ENCODE results near the gene KDM4F.

Gene KDM4F

GRCh38 chr11:95081412-95081811 is 32.2 kb downstream of the KDM4F start:
- H3K4me3 ChIP-seq (replicated peaks; ENCODE audit: low read depth, low read length) = no peak overlapping the region
- no peak for TF ChIP-seq CTCF (IDR thresholded peaks at IDR 0.05; ENCODE audit: insufficient read depth, low read length, poor library complexity, severe bottlenecking)
- H3K36me3 ChIP-seq (ENCODE audit: control insufficient read depth, insufficient read depth, low read length) = no peaks in the 10 kb centered on the region
- no peaks in the 10 kb centered on the region for H3K27me3 ChIP-seq (replicated peaks; ENCODE audit: control insufficient read depth, insufficient read depth, low read length)
- DNase-seq (ENCODE audit: extremely low read depth, insufficient read length) = no peak

GRCh38 chr11:95082576-95083001 is 33.4 kb downstream of the KDM4F start:
- Histone ChIP-seq H3K4me3 (replicated peaks; ENCODE audit: low read depth, low read length) (no peak overlapping the region), H3K27me3 (replicated peaks; ENCODE audit: control insufficient read depth, insufficient read depth, low read length) (no peaks in the 10 kb centered on the region), H3K36me3 (ENCODE audit: control insufficient read depth, insufficient read depth, low read length) (no peaks in the 10 kb centered on the region)
- TF ChIP-seq CTCF (IDR thresholded peaks at IDR 0.05; ENCODE audit: insufficient read depth, low read length, poor library complexity, severe bottlenecking) = no peak
- no peak for DNase-seq (ENCODE audit: extremely low read depth, insufficient read length)

GRCh38 chr11:95084509-95084908 is 35.3 kb downstream of the KDM4F start:
- no peak for TF ChIP-seq CTCF (IDR thresholded peaks at IDR 0.05; ENCODE audit: insufficient read depth, low read length, poor library complexity, severe bottlenecking)
- no peak for DNase-seq (ENCODE audit: extremely low read depth, insufficient read length)
- Histone ChIP-seq H3K36me3 (ENCODE audit: control insufficient read depth, insufficient read depth, low read length) (no peaks in the 10 kb centered on the region), H3K4me3 (replicated peaks; ENCODE audit: low read depth, low read length) (no peak overlapping the region), H3K27me3 (replicated peaks; ENCODE audit: control insufficient read depth, insufficient read depth, low read length) (no peaks in the 10 kb centered on the region)

- no peak for TF ChIP-seq CTCF (IDR thresholded peaks at IDR 0.05; ENCODE audit: insufficient read depth, low read length, poor library complexity, severe bottlenecking)
- no peaks in the 10 kb centered on the region for H3K27me3 ChIP-seq (replicated peaks; ENCODE audit: control insufficient read depth, insufficient read depth, low read length)
- no peak for DNase-seq (ENCODE audit: extremely low read depth, insufficient read length)
- no peaks in the 10 kb centered on the region for H3K36me3 ChIP-seq (ENCODE audit: control insufficient read depth, insufficient read depth, low read length)
- H3K4me3 ChIP-seq (replicated peaks; ENCODE audit: low read depth, low read length) = no peak overlapping the region
Measured at GRCh38 chr11:95085117-95085816, 36.0 kb downstream of the KDM4F start.

- no peak for DNase-seq (ENCODE audit: extremely low read depth, insufficient read length)
- no peak for TF ChIP-seq CTCF (IDR thresholded peaks at IDR 0.05; ENCODE audit: insufficient read depth, low read length, poor library complexity, severe bottlenecking)
- no peaks in the 10 kb centered on the region for H3K27me3 ChIP-seq (replicated peaks; ENCODE audit: control insufficient read depth, insufficient read depth, low read length)
- H3K4me3 ChIP-seq (replicated peaks; ENCODE audit: low read depth, low read length) = no peak overlapping the region
- no peaks in the 10 kb centered on the region for H3K36me3 ChIP-seq (ENCODE audit: control insufficient read depth, insufficient read depth, low read length)
Measured at GRCh38 chr11:95086151-95086550, 36.9 kb downstream of the KDM4F start.
